ENCODE data around the gene BAHCC1.

- TF ChIP-seq CTCF (conservative IDR thresholded peaks at IDR 0.05; ENCODE audit: low read length): no peak
- no peak for TF ChIP-seq EZH2phosphoT487 (IDR thresholded peaks at IDR 0.05; ENCODE audit: borderline replicate concordance)
Observed at GRCh38 chr17:81461607-81462500, 66.6 kb downstream of the BAHCC1 start.
